HepG2 (cell line): ENCODE data around the gene IGHMBP2. TPM values are rescaled to one million over a fixed set of nuclear protein-coding genes. Genes with fewer than 3 reads are reported as not detected.

Experiments
- ATAC-seq: fragments of 200-7000 bp; cut with Tn5 transposase; 3 replicates; pipeline ENCODE4 v1.9.1; 2020; ENCODE audit warnings: mild to moderate bottlenecking, moderate library complexity
- BruUV-seq: library from RNA; stranded (reverse); fragments of 400-500 nt; replicated peaks from 2 replicates; lab custom pipeline; 2021; lab: Mats Ljungman, UMichigan
- CTCF ChIA-PET: fragments of 300-600 bp; formaldehyde crosslinking; extraction: SDS; loops from one replicate; lab custom pipeline; 2021; ENCODE audit warnings: low total read pairs, inconsistent platforms, low intra/inter-chr PET ratio; lab: Yijun Ruan, JAX
- POLR2A ChIA-PET: fragments of 350-600 bp; sonication (Branson Sonifier 250); formaldehyde crosslinking; loops from one replicate; lab custom pipeline; 2020; ENCODE audit warnings: antibody characterized with exemption, inconsistent platforms; lab: Yijun Ruan, JAX
- DNase-seq: peaks from one replicate; pipeline ENCODE4 v3.0.0-alpha.2; 2015; ENCODE audit warnings: low spot score
- FAIRE-seq: peaks from 3 replicates; lab custom pipeline; 2011; peaks lifted over from hg19 to GRCh38; lab: Jason Lieb, UNC
- H2AFZ ChIP-seq: one replicate; pipeline ENCODE4 v1.6.1; 2011; ENCODE audit warnings: low read length, inconsistent platforms
- H3K27ac ChIP-seq: fragments of 300-600 bp; 3 replicates; pipeline ENCODE4 v1.8.0; 2011; ENCODE audit warnings: mixed run types, mild to moderate bottlenecking, mixed read lengths, low read length, inconsistent platforms; ENCODE audit not compliant: insufficient read depth; ENCODE audit errors: extremely low read length
- H3K27me3 ChIP-seq, 2 experiments: fragments of 200-600 bp in 1 of 2; 2 replicates in 1 of 2; 3 replicates in 1 of 2; pipeline versions ENCODE4 v1.6.0 to v1.8.0; 2011; ENCODE audit warnings: low read length in 2 of 2, mild to moderate bottlenecking in 2 of 2, moderate library complexity in 2 of 2, inconsistent platforms in 1 of 2; ENCODE audit not compliant: insufficient read depth in 2 of 2, control insufficient read depth in 1 of 2
- H3K36me3 ChIP-seq, 2 experiments: fragments of 200-600 bp in 1 of 2; replicated peaks in 1 of 2; 2 replicates in 1 of 2; 3 replicates in 1 of 2; pipeline versions ENCODE4 v1.5.1 to v1.8.0; 2011; ENCODE audit warnings: low read length in 2 of 2, inconsistent platforms in 1 of 2; ENCODE audit not compliant: insufficient read depth in 2 of 2, control insufficient read depth in 1 of 2
- H3K4me1 ChIP-seq: 2 replicates; pipeline ENCODE4 v1.5.1; 2012; ENCODE audit warnings: low read length, inconsistent platforms; ENCODE audit not compliant: insufficient read depth
- H3K4me2 ChIP-seq: 2 replicates; pipeline ENCODE4 v1.6.0; 2011; ENCODE audit warnings: low read depth, low read length, inconsistent platforms
- H3K4me3 ChIP-seq, 3 experiments: fragments of 200-600 bp in 1 of 3; sonication (generic), shearing (Covaris generic) in 1 of 3; replicated peaks in 1 of 3; 2 replicates each; pipeline ENCODE4 v1.5.1; 2011 to 2016; ENCODE audit warnings: low read length in 3 of 3, inconsistent platforms in 2 of 3, low read depth in 2 of 3, mild to moderate bottlenecking in 2 of 3, control low read depth in 1 of 3, mixed read lengths in 1 of 3; ENCODE audit not compliant: insufficient read depth in 1 of 3
- H3K79me2 ChIP-seq: one replicate; pipeline ENCODE4 v1.6.1; 2011; ENCODE audit warnings: low read length, inconsistent platforms; ENCODE audit not compliant: insufficient read depth
- H3K9ac ChIP-seq: 2 replicates; pipeline ENCODE4 v1.6.0; 2011; ENCODE audit warnings: mild to moderate bottlenecking, low read depth, low read length, inconsistent platforms; ENCODE audit not compliant: insufficient read depth
- H3K9me3 ChIP-seq: 2 replicates; pipeline ENCODE4 v1.5.1; 2012; ENCODE audit warnings: mild to moderate bottlenecking, low read length
- H4K20me1 ChIP-seq: 2 replicates; pipeline ENCODE4 v1.6.0; 2011; ENCODE audit warnings: inconsistent platforms, mild to moderate bottlenecking, low read length, moderate library complexity; ENCODE audit not compliant: insufficient read depth
- CCDC6 ChIP-seq: sonication (generic); formaldehyde crosslinking; IDR thresholded peaks from 2 replicates; pipeline ENCODE4 v1.8.1; 2022; ENCODE audit warnings: mild to moderate bottlenecking, missing genetic modification reagents, moderate library complexity
- HMGXB4 ChIP-seq, 2 experiments: sonication (generic) in 1 of 2; formaldehyde crosslinking in 1 of 2; IDR thresholded peaks; 2 replicates each; pipeline versions ENCODE4 v1.4.0 to v1.6.1; 2018 to 2020; ENCODE audit warnings: missing genetic modification reagents in 2 of 2, borderline replicate concordance in 1 of 2, low read depth in 1 of 2, mild to moderate bottlenecking in 1 of 2, missing biosample characterization in 1 of 2
- MAFG ChIP-seq: sonication (generic); formaldehyde crosslinking; IDR thresholded peaks from 2 replicates; pipeline ENCODE4 v1.5.1; 2020; ENCODE audit warnings: mild to moderate bottlenecking, missing genetic modification reagents
- PREB ChIP-seq: sonication (generic); formaldehyde crosslinking; IDR thresholded peaks from 2 replicates; pipeline ENCODE4 v1.4.0; 2020; ENCODE audit warnings: missing genetic modification reagents
- SETDB1 ChIP-seq: sonication (generic); formaldehyde crosslinking; IDR thresholded peaks from 2 replicates; pipeline ENCODE4 v1.5.1; 2020; ENCODE audit warnings: missing genetic modification reagents, mild to moderate bottlenecking, borderline replicate concordance
- TAF1 ChIP-seq: sonication (generic); formaldehyde crosslinking; IDR thresholded peaks from 2 replicates; pipeline ENCODE4 v1.4.0; 2020; ENCODE audit warnings: missing genetic modification reagents
- ZNF496 ChIP-seq: sonication (generic); formaldehyde crosslinking; IDR thresholded peaks from 2 replicates; pipeline ENCODE4 v1.8.1; 2023; ENCODE audit warnings: mild to moderate bottlenecking, moderate library complexity, missing genetic modification reagents; ENCODE audit not compliant: insufficient replicate concordance
- ZNF543 ChIP-seq: sonication (generic); formaldehyde crosslinking; IDR thresholded peaks from 2 replicates; pipeline ENCODE4 v1.4.0; 2020; ENCODE audit warnings: mild to moderate bottlenecking, missing genetic modification reagents
- ZNF598 ChIP-seq: sonication (generic); formaldehyde crosslinking; IDR thresholded peaks from 2 replicates; pipeline ENCODE4 v1.5.1; 2020; ENCODE audit warnings: mild to moderate bottlenecking, missing genetic modification reagents, borderline replicate concordance
- ZNF674 ChIP-seq: sonication (generic); formaldehyde crosslinking; IDR thresholded peaks from 2 replicates; pipeline ENCODE4 v1.5.0; 2020; ENCODE audit warnings: low read depth, mild to moderate bottlenecking, missing genetic modification reagents
- ZSCAN20 ChIP-seq: sonication (generic); formaldehyde crosslinking; IDR thresholded peaks from 2 replicates; pipeline ENCODE4 v1.4.0; 2020; ENCODE audit warnings: missing genetic modification reagents, mild to moderate bottlenecking, borderline replicate concordance
- WGBS: methylation state at CpG from one replicate; pipeline ENCODE4 v1.1.6; 2017; ENCODE audit warnings: low lambda C conversion rate; 5-methylcytosine and 5-hydroxymethylcytosine counted together
- in situ Hi-C: cut with HindIII; loops from 2 replicates; pipeline ENCODE4 v1.10.0; 2017; ENCODE audit warnings: low pct_unique_long_range_greater_than_20kb; ENCODE audit not compliant: extremely low pct_ligation_motif_present
- intact Hi-C: fragments of 100-400 bp; cut with micrococcal nuclease; formaldehyde crosslinking; loops from one replicate; pipeline ENCODE4 v1.10.0; 2022; ENCODE audit not compliant: unreplicated experiment
- polyA plus RNA-seq, 8 experiments: library from polyadenylated mRNA; depleted of rRNA in 3 of 8; stranded (reverse) in 7 of 8; unstranded in 1 of 8; fragments of >200 nt; fragmentation: Illumina TruSeq in 4 of 8; extraction: Trizol in 4 of 8; gene quantifications; 2 replicates each; pipeline versions ENCODE4 v1.2.1 to v1.2.3, GENCODE V29; 2011 to 2016; ENCODE audit warnings: low read depth in 4 of 8, missing spikeins in 1 of 8, mixed read lengths in 1 of 8; ENCODE audit not compliant: insufficient read depth in 1 of 8
- total RNA-seq, 5 experiments: library from RNA; depleted of rRNA; stranded (reverse); fragments of >200 nt; fragmentation: Illumina TruSeq; extraction: Trizol; gene quantifications; 2 replicates each; pipeline ENCODE4 v1.2.3, GENCODE V29; 2016; ENCODE audit warnings: low read depth in 1 of 5

The IGHMBP2 gene
- total and polyA plus RNA-seq, 2 of the 13 experiments (the other 11 are each of a cell fraction or from before 2014, with no cell fraction given), result 8.9 to 9.9 TPM

- no peak for TF ChIP-seq ZSCAN20 (CRISPR knock-in tag)
- no peak for TF ChIP-seq ZNF496 (CRISPR knock-in tag)
- TF ChIP-seq PREB (CRISPR knock-in tag), result no peak
- no peak for TF ChIP-seq MAFG (CRISPR knock-in tag)
- no peak for TF ChIP-seq TAF1 (CRISPR knock-in tag)
- TF ChIP-seq, all 625 proteins: peak for 0
These were observed 28.7 kb downstream of the IGHMBP2 start (continued) for GRCh38 chr11:68932358-68932757.

- no peak overlapping the region for H3K9ac ChIP-seq
- H2AFZ ChIP-seq, result no peak overlapping the region
- no peak for TF ChIP-seq ZNF543 (CRISPR knock-in tag)
- TF ChIP-seq CCDC6, result no peak
- TF ChIP-seq SETDB1 (CRISPR knock-in tag), result no peak
- TF ChIP-seq ZNF598 (CRISPR knock-in tag), result no peak
- no peak for TF ChIP-seq HMGXB4 (CRISPR knock-in tag; IDR thresholded peaks at IDR 0.05; ENCODE audit: borderline replicate concordance in 1 of 2, low read depth in 1 of 2)
- no peak for TF ChIP-seq ZNF674 (CRISPR knock-in tag)
- H3K4me3 ChIP-seq, result no peak overlapping the region
- ChIA-PET CTCF (no interaction called here), POLR2A (no interaction called here)
- H3K36me3 ChIP-seq, result peaks cover 27 to 62% of the 10 kb centered on the region in 2 experiments; a peak in 4 of 5 replicates
- no peaks in the 10 kb centered on the region for H3K9me3 ChIP-seq
- ATAC-seq (no peak), FAIRE-seq (no peak), DNase-seq (no peak)
- WGBS, result 96% methylated on average over 18 of the region's 24 CpGs
- intact Hi-C loops (no loop called here), in situ Hi-C loops (no loop called here)
- BruUV-seq, result no TSS peak
- no peaks in the 10 kb centered on the region; a peak in 1 of 5 replicates for H3K27me3 ChIP-seq
- H3K4me2 ChIP-seq, result no peak overlapping the region
- no peaks in the 10 kb centered on the region for H3K79me2 ChIP-seq
- no peaks in the 10 kb centered on the region for H3K4me1 ChIP-seq
- H3K27ac ChIP-seq, result no peak overlapping the region
- no peaks in the 10 kb centered on the region for H4K20me1 ChIP-seq
These were observed 29.4 kb downstream of the IGHMBP2 start for GRCh38 chr11:68932933-68933577.
